Neural cell (in vitro differentiated cells): ENCODE data around the gene SMC5. TPM values are rescaled to one million over a fixed set of nuclear protein-coding genes. Genes with fewer than 3 reads are reported as not detected.

Source experiments
- H2AFZ ChIP-seq: fragments of 200-600, 300-800 bp; sonication (generic), shearing (Covaris generic); 2 replicates; pipeline ENCODE4 v1.6.0; 2014; ENCODE audit warnings: low read depth, mild to moderate bottlenecking, antibody characterized with exemption, low read length, moderate library complexity
- H3F3A ChIP-seq: fragments of 200-600 bp; shearing (Covaris generic); 2 replicates; pipeline ENCODE4 v1.6.1; 2016; ENCODE audit warnings: mild to moderate bottlenecking, moderate library complexity, mixed read lengths, antibody characterized with exemption, low read length; ENCODE audit not compliant: insufficient read depth, poor library complexity, severe bottlenecking
- H3K27ac ChIP-seq: fragments of 200-600, 300-800 bp; sonication (generic), shearing (Covaris generic); 2 replicates; pipeline ENCODE4 v1.5.1; 2014; ENCODE audit warnings: mild to moderate bottlenecking, low read length, moderate library complexity
- H3K27me3 ChIP-seq: fragments of 300-800, 200-600 bp; sonication (generic), shearing (Covaris generic); 2 replicates; pipeline ENCODE4 v1.6.0; 2014; ENCODE audit warnings: mild to moderate bottlenecking, low read depth, low read length, moderate library complexity; ENCODE audit not compliant: insufficient read depth
- H3K36me3 ChIP-seq: fragments of 300-800, 200-600 bp; sonication (generic), shearing (Covaris generic); 2 replicates; pipeline ENCODE4 v1.5.1; 2014; ENCODE audit warnings: mild to moderate bottlenecking, antibody characterized with exemption, low read length, moderate library complexity; ENCODE audit not compliant: insufficient read depth
- H3K4me2 ChIP-seq: fragments of 300-800, 200-600 bp; sonication (generic), shearing (Covaris generic); 2 replicates; pipeline ENCODE4 v1.6.0; 2014; ENCODE audit warnings: mild to moderate bottlenecking, low read length
- H3K4me3 ChIP-seq: fragments of 300-800, 200-600 bp; sonication (generic), shearing (Covaris generic); 2 replicates; pipeline ENCODE4 v1.5.1; 2014; ENCODE audit warnings: mild to moderate bottlenecking, low read length, moderate library complexity
- H3K79me2 ChIP-seq: fragments of 200-600 bp; shearing (Covaris generic); replicated peaks from 2 replicates; pipeline ENCODE4 v1.6.0; 2014; ENCODE audit warnings: mild to moderate bottlenecking, low read length, moderate library complexity; ENCODE audit not compliant: insufficient read depth
- H3K9ac ChIP-seq: fragments of 300-800, 200-600 bp; sonication (generic), shearing (Covaris generic); 2 replicates; pipeline ENCODE4 v1.6.1; 2016; ENCODE audit warnings: mild to moderate bottlenecking, low read length, mixed read lengths
- H3K9me2 ChIP-seq: fragments of 200-600 bp; shearing (Covaris generic); 2 replicates; pipeline ENCODE4 v1.6.1; 2016; ENCODE audit warnings: mild to moderate bottlenecking, low read length, mixed read lengths; ENCODE audit not compliant: insufficient read depth
- H3K9me3 ChIP-seq: fragments of 200-600, 300-800 bp; sonication (generic), shearing (Covaris generic); 2 replicates; pipeline ENCODE4 v1.6.1; 2016; ENCODE audit warnings: mild to moderate bottlenecking, mixed run types, low read length, moderate library complexity, mixed read lengths
- H4K20me1 ChIP-seq: fragments of 200-600 bp; shearing (Covaris generic); 2 replicates; pipeline ENCODE4 v1.6.1; 2016; ENCODE audit warnings: mild to moderate bottlenecking, mixed run types; ENCODE audit not compliant: insufficient read depth
- EP300 ChIP-seq: fragments of 450-650 bp; conservative IDR thresholded peaks from 2 replicates; pipeline ENCODE4 v1.6.1; 2014; ENCODE audit warnings: antibody characterized with exemption, mild to moderate bottlenecking, moderate library complexity; ENCODE audit not compliant: poor library complexity, severe bottlenecking
- EZH2 ChIP-seq: fragments of 200-600, 300-800 bp; shearing (Covaris generic), sonication (generic); IDR thresholded peaks from 2 replicates; pipeline ENCODE4 v1.6.1; 2014; ENCODE audit warnings: antibody characterized with exemption, low read length, borderline replicate concordance, mild to moderate bottlenecking; ENCODE audit not compliant: insufficient read depth, poor library complexity, severe bottlenecking
- MXI1 ChIP-seq: fragments of 450-650 bp; conservative IDR thresholded peaks from 2 replicates; pipeline ENCODE4 v1.6.1; 2014; ENCODE audit warnings: antibody characterized with exemption, mild to moderate bottlenecking; ENCODE audit not compliant: poor library complexity, severe bottlenecking
- POLR2AphosphoS5 ChIP-seq: IDR thresholded peaks from 2 replicates; pipeline ENCODE4 v1.6.1; 2012
- RAD21 ChIP-seq: fragments of 450-650 bp; conservative IDR thresholded peaks from 2 replicates; pipeline ENCODE4 v1.6.1; 2014; ENCODE audit warnings: antibody characterized with exemption, mild to moderate bottlenecking, moderate library complexity
- SMC3 ChIP-seq: fragments of 450-650 bp; conservative IDR thresholded peaks from 2 replicates; pipeline ENCODE4 v1.6.1; 2014; ENCODE audit warnings: antibody characterized with exemption, mild to moderate bottlenecking, moderate library complexity; ENCODE audit not compliant: poor library complexity
- TAF1 ChIP-seq: IDR thresholded peaks from 2 replicates; pipeline ENCODE4 v1.6.1; 2012; ENCODE audit warnings: low read depth
- polyA plus RNA-seq: library from polyadenylated mRNA; depleted of rRNA; stranded (reverse); fragments of >200 nt; gene quantifications from 2 replicates; pipeline ENCODE4 v1.2.3, GENCODE V29; 2014
- TF ChIP-seq, protein P1 (sequence below): IDR thresholded peaks from 2 replicates; pipeline ENCODE4 v1.6.1; 2012; ENCODE audit warnings: borderline replicate concordance
- TF ChIP-seq, protein P2 (sequence below): fragments of 450-650 bp; IDR thresholded peaks from 2 replicates; pipeline ENCODE4 v1.5.1; 2014; ENCODE audit warnings: antibody characterized with exemption, mild to moderate bottlenecking, moderate library complexity; ENCODE audit not compliant: poor library complexity, severe bottlenecking

Gene SMC5
- polyA plus RNA-seq, 1 donor from 2014 or later = 37.2 TPM

DNA sequence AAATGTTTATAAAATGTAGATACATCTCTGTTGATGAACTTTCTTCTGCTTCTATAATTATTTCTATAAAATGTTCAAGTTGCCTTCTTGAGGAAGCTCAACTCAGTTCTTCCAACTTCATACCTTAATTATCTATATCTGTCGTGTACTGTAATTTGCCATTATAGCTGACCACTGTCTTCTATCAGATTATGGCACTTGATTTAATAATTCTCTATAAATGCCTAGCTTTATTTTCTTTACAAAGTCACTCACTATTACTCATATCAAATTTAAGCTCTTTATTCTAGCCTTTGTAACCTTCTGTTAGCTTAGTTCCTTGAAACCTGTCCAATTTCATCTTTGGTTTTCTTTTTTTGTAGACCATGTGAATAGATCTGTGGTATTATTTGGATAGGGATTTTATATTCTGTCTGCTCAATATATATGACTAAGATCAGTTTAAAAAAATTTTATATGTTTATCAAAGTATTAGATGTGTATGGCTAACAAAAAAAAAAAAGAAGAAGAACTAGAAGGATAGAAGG lies 39.5 kb downstream of the SMC5 start:
- no peaks in the 10 kb centered on the region for H3K9me2 ChIP-seq
- no peaks in the 10 kb centered on the region for H3K79me2 ChIP-seq
- H3K4me2 ChIP-seq = no peak overlapping the region
- no peaks in the 10 kb centered on the region for H3K27me3 ChIP-seq
- no peak overlapping the region for H2AFZ ChIP-seq
- H3K9ac ChIP-seq = no peak overlapping the region
- H3F3A ChIP-seq = no peaks in the 10 kb centered on the region
- H3K4me3 ChIP-seq = no peak overlapping the region
- H4K20me1 ChIP-seq = no peaks in the 10 kb centered on the region
- no peaks in the 10 kb centered on the region for H3K9me3 ChIP-seq
- TF ChIP-seq EP300 = no peak
- no peak for TF ChIP-seq POLR2AphosphoS5
- no peak for TF ChIP-seq SMC3
- no peak for TF ChIP-seq EZH2
- TF ChIP-seq, protein P1, sequence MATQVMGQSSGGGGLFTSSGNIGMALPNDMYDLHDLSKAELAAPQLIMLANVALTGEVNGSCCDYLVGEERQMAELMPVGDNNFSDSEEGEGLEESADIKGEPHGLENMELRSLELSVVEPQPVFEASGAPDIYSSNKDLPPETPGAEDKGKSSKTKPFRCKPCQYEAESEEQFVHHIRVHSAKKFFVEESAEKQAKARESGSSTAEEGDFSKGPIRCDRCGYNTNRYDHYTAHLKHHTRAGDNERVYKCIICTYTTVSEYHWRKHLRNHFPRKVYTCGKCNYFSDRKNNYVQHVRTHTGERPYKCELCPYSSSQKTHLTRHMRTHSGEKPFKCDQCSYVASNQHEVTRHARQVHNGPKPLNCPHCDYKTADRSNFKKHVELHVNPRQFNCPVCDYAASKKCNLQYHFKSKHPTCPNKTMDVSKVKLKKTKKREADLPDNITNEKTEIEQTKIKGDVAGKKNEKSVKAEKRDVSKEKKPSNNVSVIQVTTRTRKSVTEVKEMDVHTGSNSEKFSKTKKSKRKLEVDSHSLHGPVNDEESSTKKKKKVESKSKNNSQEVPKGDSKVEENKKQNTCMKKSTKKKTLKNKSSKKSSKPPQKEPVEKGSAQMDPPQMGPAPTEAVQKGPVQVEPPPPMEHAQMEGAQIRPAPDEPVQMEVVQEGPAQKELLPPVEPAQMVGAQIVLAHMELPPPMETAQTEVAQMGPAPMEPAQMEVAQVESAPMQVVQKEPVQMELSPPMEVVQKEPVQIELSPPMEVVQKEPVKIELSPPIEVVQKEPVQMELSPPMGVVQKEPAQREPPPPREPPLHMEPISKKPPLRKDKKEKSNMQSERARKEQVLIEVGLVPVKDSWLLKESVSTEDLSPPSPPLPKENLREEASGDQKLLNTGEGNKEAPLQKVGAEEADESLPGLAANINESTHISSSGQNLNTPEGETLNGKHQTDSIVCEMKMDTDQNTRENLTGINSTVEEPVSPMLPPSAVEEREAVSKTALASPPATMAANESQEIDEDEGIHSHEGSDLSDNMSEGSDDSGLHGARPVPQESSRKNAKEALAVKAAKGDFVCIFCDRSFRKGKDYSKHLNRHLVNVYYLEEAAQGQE = no peak
- TF ChIP-seq RAD21 = no peak
- no peak for TF ChIP-seq TAF1
- no peak for TF ChIP-seq MXI1
- TF ChIP-seq, protein P2, sequence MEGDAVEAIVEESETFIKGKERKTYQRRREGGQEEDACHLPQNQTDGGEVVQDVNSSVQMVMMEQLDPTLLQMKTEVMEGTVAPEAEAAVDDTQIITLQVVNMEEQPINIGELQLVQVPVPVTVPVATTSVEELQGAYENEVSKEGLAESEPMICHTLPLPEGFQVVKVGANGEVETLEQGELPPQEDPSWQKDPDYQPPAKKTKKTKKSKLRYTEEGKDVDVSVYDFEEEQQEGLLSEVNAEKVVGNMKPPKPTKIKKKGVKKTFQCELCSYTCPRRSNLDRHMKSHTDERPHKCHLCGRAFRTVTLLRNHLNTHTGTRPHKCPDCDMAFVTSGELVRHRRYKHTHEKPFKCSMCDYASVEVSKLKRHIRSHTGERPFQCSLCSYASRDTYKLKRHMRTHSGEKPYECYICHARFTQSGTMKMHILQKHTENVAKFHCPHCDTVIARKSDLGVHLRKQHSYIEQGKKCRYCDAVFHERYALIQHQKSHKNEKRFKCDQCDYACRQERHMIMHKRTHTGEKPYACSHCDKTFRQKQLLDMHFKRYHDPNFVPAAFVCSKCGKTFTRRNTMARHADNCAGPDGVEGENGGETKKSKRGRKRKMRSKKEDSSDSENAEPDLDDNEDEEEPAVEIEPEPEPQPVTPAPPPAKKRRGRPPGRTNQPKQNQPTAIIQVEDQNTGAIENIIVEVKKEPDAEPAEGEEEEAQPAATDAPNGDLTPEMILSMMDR = no peak
- peaks cover 3% of the 10 kb centered on the region for H3K36me3 ChIP-seq
- no peak overlapping the region for H3K27ac ChIP-seq

DNA sequence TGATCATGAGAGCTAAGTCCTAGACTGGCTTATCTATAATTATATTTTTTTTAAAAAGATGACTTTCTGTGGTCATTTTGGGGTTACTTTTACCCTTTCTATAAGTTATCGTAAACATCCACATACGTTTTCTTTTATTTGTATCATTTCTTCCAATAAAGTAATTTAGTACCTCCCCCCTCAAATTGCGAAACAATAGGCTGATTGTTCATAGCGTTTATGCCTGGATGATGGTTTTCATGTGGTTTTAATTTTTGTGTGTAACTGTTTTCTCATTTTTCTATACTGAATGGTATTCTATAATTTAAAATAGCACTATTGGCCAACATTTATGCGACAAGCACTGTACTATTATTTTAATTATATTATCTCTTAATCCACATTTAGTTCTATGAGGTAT lies 44.5 kb downstream of the SMC5 start:
- no peak overlapping the region for H3K9ac ChIP-seq
- no peaks in the 10 kb centered on the region for H3K27me3 ChIP-seq
- no peak overlapping the region for H3K4me2 ChIP-seq
- no peaks in the 10 kb centered on the region for H3F3A ChIP-seq
- no peak overlapping the region for H2AFZ ChIP-seq
- no peaks in the 10 kb centered on the region for H4K20me1 ChIP-seq
- TF ChIP-seq SMC3 (no peak), TAF1 (no peak), MXI1 (no peak), EP300 (no peak), RAD21 (no peak), EZH2 (no peak), POLR2AphosphoS5 (no peak)
- TF ChIP-seq, protein P1 = no peak
- TF ChIP-seq, protein P2 = no peak
- no peak overlapping the region for H3K27ac ChIP-seq
- peaks cover 3% of the 10 kb centered on the region for H3K36me3 ChIP-seq
- H3K79me2 ChIP-seq = no peaks in the 10 kb centered on the region
- no peaks in the 10 kb centered on the region for H3K9me3 ChIP-seq
- H3K4me3 ChIP-seq = no peak overlapping the region
- H3K9me2 ChIP-seq = no peaks in the 10 kb centered on the region
